GM13977 (cell line): ENCODE data around the gene MLST8.

ENCODE experiments used
- DNase-seq: peaks from one replicate; pipeline ENCODE4 v3.0.0; 2012; ENCODE audit warnings: low spot score
- in situ Hi-C: fragments of 300-500 bp; cut with MboI; formaldehyde crosslinking; loops from one replicate; pipeline ENCODE4 v1.12.0; 2022; ENCODE audit warnings: low sequenced_read_pairs, low pct_unique_long_range_greater_than_20kb, mixed read lengths, inconsistent platforms; ENCODE audit not compliant: unreplicated experiment
- TF ChIP-seq, protein P1 (sequence below): IDR thresholded peaks from 2 replicates; pipeline ENCODE4 v1.5.1; 2012; ENCODE audit warnings: mild to moderate bottlenecking, control low read depth; ENCODE audit not compliant: insufficient read depth; ENCODE audit errors: extremely low read depth, missing control alignments

MLST8 gene

DNA sequence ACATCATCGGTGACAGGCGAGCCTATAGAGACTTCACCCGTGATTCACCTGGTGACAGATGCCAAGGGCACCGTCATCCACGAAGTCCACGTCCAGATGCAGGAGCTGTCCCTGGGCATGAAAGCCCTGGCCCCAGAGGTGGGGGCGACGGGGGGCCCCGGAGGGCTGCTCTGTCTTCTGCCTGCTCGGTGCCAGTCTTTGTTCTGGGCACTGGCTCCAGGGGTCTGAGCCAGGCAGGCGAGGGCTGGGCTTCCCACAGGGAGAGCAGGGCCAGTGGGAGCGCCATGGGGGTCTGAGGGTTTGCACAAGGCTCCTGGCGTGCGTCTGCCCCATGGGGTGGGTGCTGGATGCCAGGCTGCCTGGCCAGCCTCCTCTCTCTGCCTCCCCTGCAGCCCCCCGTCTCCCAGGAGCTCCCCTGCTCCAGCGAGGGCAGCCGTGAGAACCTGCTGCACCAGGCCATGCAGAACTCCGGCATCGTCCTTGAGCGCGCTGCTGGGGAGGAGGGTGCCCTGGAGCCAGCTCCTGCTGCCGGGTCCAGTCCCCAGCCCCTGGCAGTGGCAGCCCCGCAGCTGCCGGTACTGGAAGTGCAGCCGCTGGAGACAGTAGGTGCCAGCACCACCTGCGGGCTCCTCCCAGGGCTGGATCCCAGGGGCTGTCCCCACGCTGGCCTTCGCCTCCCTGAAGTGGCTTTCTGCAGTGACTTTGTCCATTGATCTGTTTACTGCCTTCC lies 28.0 kb downstream of the MLST8 start:
- in situ Hi-C loops = no loop called here
- TF ChIP-seq, protein P1, sequence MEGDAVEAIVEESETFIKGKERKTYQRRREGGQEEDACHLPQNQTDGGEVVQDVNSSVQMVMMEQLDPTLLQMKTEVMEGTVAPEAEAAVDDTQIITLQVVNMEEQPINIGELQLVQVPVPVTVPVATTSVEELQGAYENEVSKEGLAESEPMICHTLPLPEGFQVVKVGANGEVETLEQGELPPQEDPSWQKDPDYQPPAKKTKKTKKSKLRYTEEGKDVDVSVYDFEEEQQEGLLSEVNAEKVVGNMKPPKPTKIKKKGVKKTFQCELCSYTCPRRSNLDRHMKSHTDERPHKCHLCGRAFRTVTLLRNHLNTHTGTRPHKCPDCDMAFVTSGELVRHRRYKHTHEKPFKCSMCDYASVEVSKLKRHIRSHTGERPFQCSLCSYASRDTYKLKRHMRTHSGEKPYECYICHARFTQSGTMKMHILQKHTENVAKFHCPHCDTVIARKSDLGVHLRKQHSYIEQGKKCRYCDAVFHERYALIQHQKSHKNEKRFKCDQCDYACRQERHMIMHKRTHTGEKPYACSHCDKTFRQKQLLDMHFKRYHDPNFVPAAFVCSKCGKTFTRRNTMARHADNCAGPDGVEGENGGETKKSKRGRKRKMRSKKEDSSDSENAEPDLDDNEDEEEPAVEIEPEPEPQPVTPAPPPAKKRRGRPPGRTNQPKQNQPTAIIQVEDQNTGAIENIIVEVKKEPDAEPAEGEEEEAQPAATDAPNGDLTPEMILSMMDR = no peak
- DNase-seq = no peak

DNA sequence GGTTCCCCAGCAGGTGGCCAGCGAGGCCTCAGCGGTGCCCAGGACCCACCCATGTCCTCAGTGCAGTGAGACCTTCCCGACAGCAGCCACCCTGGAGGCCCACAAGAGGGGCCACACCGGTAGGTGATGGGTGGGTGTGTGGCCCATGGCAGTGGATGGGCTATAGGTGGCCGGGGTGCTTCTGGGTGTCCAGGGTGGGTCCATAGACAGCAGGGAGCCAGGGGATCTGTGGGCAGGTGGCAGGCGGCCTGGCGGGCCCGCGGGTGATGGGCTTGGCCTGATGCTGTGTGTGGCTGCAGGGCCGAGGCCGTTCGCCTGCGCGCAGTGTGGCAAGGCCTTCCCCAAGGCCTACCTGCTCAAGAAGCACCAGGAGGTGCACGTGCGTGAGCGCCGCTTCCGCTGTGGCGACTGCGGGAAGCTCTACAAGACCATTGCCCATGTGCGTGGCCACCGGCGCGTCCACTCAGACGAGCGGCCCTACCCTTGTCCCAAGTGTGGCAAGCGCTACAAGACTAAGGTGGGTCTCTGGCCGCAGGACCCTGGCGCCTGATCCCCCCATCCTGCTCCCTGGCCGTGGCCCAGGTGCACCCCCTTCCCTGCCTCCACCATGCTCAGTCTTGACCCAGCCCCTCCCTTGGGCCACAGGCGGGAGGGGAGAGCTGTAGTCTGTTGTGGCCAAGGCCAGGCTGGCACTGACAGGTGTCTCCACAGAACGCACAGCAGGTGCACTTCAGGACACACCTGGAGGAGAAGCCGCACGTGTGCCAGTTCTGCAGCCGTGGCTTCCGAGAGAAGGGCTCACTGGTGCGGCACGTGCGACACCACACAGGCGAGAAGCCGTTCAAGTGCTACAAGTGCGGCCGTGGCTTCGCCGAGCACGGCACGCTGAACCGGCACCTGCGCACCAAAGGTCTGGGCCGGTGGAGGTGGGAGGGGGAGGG lies 28.9 kb downstream of the MLST8 start:
- DNase-seq = no peak
- TF ChIP-seq, protein P1 = no peak
- in situ Hi-C loops = no loop called here

DNA sequence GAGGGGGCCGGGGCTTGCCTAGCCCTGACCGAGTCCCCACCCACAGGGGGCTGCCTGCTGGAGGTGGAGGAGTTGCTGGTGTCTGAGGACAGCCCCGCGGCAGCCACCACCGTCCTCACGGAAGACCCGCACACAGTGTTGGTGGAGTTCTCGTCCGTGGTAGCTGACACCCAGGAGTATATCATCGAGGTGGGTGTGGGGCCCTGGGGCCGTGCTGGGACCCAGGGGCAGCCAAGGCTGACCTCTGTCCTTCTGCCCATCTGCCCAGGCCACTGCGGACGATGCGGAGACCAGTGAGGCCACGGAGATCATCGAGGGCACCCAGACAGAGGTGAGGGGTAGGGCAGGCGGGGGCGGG lies 29.5 kb downstream of the MLST8 start:
- in situ Hi-C loops = no loop called here

DNA sequence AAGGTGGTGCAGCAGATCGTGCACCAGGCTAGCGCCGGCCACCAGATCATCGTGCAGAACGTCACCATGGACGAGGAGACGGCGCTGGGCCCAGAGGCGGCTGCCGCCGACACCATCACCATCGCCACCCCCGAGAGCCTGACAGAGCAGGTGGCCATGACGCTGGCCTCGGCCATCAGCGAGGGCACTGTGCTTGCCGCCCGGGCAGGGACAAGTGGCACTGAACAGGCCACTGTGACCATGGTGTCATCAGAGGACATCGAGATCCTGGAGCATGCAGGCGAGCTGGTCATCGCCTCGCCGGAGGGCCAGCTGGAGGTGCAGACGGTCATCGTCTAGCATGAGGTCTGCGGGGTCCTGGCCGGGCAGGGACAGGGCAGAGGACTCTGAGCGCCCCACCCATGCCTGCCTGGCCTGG lies 30.0 kb downstream of the MLST8 start:
- no peak for DNase-seq
- TF ChIP-seq, protein P1 = no peak
- in situ Hi-C loops = no loop called here

More for the DNA sequence above, 29.5 kb downstream of the MLST8 start:
- no peak for DNase-seq
- TF ChIP-seq, protein P1 = no peak

DNA sequence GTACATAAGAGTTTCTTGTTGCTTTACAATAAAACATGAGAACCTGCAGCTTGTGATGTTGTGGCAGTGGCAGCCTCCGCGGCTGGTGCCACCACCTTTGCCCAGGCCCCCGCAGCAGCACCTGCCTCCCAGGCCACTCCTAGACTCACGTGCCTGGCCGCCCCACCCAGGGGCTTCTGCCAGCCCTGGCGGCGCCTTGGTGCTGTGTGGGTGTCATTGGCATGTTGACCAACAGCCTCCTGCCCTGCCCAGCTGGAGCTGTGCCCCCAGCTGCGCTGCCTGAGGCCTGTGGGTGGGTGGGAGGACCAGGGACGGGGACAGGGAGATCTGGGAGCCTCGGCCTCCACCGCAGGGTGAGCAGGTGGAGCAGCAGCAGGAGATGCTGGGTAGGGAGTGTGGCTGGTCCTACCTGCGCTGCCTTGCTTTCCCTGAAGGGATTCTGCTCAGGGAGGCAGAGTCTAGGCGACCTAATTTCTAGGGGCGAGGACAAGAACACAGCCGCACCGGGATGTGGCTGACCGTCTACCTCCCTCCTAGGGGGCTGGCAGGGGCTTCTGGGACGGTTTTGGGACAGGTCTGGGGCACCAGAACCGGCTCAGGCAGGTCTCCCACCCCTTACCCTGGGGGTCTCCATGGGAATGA lies 30.6 kb downstream of the MLST8 start:
- in situ Hi-C loops = no loop called here
- TF ChIP-seq, protein P1 = no peak
- DNase-seq = no peak

DNA sequence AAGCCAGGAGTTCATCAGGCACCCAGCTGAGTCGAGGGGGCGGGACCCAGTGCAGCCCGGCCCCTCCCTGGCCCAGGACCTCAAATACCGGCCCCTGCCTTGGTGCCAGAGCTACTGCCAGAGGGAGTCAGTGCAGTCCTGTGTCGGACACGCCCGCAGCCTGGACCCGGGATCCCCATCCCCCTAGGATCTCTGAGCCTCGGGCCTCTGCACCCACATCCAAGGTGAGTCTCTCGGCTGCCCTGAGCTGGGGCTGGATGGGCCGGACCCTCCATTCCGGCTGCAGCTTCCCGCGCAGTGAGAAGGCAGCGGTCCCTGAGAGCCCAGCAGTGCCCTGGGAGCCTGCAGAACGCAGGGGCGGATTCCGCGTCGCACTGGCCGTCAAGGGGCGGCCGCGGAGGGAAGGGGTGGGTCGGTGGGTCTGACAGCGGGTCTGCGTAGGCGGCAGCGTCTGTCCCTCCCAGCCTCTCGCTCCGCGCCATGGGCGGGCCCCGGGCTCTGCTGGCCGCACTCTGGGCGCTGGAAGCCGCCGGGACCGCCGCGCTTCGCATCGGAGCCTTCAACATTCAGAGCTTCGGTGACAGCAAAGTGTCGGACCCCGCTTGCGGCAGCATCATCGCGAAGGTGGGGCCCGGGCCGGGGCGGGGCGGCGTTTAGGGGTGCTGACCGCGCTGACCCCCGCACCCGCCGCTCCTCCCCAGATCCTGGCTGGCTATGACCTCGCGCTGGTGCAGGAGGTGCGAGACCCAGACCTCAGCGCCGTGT lies 31.3 kb downstream of the MLST8 start, which contains the start of gene DNASE1L2:
DNASE1L2 (plus strand) TSS at position 108 of the 765 bp plus-strand sequence; CDS start at position 481, 373 bp downstream.
- TF ChIP-seq, protein P1 = no peak
- DNase-seq = no peak
- in situ Hi-C loops = no loop called here
